BJ (cell line): ENCODE results near the gene MCC. TPM values are rescaled to one million over a fixed set of nuclear protein-coding genes. Genes with fewer than 3 reads are reported as not detected.
"Not testable (repeated sequence)": the region's sequence is repeated elsewhere in the genome, so short reads cannot be mapped to it uniquely, and the experiment has no call there.

ENCODE experiments used
- CTCF ChIA-PET: fragments of 350-600 bp; formaldehyde crosslinking; extraction: SDS; loops from one replicate; lab custom pipeline; 2021; ENCODE audit warnings: antibody characterized with exemption, inconsistent platforms; lab: Yijun Ruan, JAX
- POLR2A ChIA-PET: fragments of 300-600 bp; sonication (Branson Sonifier 250); formaldehyde crosslinking; extraction: SDS; loops from one replicate; lab custom pipeline; 2021; ENCODE audit warnings: antibody characterized with exemption; lab: Charles Lee
- DNase-seq: peaks from one replicate; pipeline ENCODE4 v3.0.0-alpha.2; 2011; ENCODE audit warnings: low read depth
- H3K27me3 ChIP-seq: 2 replicates; pipeline ENCODE4 v1.6.0; 2011; ENCODE audit warnings: low read length; ENCODE audit not compliant: control insufficient read depth, insufficient read depth
- H3K36me3 ChIP-seq: 2 replicates; pipeline ENCODE4 v1.5.1; 2011; ENCODE audit warnings: low read length; ENCODE audit not compliant: control insufficient read depth, insufficient read depth
- H3K4me3 ChIP-seq: 2 replicates; pipeline ENCODE4 v1.5.1; 2011; ENCODE audit warnings: low read depth, mild to moderate bottlenecking, control low read depth, low read length
- polyA plus RNA-seq: library from polyadenylated mRNA; depleted of rRNA; stranded (reverse); fragments of >200 nt; gene quantifications from 2 replicates; pipeline ENCODE4 v1.2.3, GENCODE V29; 2011
- TF ChIP-seq, protein P1 (sequence below): IDR thresholded peaks from 2 replicates; pipeline ENCODE4 v1.5.1; 2011; ENCODE audit warnings: low read depth, mild to moderate bottlenecking, control low read depth, inconsistent platforms, low read length, moderate library complexity; ENCODE audit not compliant: insufficient read depth

The MCC gene
- polyA plus RNA-seq, 1 experiment: 2.3 TPM

DNA sequence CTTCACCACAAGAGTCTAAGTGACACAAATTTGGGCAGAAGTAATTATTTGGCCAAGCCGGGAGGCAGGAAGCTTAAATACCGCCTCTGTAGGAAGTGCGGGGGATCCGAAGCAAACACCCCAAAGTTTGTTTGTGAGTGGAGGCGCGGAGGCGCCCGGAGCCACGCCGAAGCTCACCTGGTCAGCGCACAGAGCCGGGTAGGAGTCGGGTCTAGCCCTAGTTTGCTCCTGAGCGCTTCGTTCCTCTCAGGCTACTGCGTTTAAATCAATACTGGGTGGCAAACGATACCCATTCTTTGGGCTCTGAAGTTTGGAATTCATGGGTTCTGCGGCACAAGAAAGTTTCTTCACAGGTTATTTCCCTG lies 855 bp downstream of the MCC start:
- CTCF ChIA-PET: interaction anchor here (1.9 kb wide), 1 partner anchor 13 kb away, joined by 7 read pairs; no protein-coding TSS in a partner anchor
- DNase-seq: no peak
- TF ChIP-seq, protein P1, sequence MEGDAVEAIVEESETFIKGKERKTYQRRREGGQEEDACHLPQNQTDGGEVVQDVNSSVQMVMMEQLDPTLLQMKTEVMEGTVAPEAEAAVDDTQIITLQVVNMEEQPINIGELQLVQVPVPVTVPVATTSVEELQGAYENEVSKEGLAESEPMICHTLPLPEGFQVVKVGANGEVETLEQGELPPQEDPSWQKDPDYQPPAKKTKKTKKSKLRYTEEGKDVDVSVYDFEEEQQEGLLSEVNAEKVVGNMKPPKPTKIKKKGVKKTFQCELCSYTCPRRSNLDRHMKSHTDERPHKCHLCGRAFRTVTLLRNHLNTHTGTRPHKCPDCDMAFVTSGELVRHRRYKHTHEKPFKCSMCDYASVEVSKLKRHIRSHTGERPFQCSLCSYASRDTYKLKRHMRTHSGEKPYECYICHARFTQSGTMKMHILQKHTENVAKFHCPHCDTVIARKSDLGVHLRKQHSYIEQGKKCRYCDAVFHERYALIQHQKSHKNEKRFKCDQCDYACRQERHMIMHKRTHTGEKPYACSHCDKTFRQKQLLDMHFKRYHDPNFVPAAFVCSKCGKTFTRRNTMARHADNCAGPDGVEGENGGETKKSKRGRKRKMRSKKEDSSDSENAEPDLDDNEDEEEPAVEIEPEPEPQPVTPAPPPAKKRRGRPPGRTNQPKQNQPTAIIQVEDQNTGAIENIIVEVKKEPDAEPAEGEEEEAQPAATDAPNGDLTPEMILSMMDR: no peak

DNA sequence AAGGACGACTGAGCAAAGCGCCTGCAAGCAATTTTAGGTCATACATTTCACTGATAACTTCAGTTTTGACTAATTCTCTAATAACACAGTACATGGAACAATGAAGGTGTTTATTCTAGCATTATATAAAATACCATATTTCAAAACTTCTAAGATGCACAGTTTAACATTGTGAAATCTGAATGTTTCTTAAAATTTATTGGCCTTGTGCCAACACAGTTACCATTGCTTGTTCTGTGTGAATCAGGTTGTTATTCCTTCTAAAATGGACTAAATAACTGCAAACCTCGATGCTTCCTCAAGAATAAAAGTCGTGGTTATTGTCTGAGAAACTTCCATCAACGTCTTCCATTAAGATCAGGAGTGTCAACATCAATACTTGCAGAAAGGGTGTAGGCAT lies 8.0 kb downstream of the MCC start:
- CTCF ChIA-PET: no interaction called here
- TF ChIP-seq, protein P1: no peak
- POLR2A ChIA-PET: no interaction called here
- Histone ChIP-seq H3K4me3 (no peak overlapping the region), H3K36me3 (no peaks in the 10 kb centered on the region), H3K27me3 (no peaks in the 10 kb centered on the region)
- no peak for DNase-seq

More for the DNA sequence above, 855 bp downstream of the MCC start:
- H3K4me3 ChIP-seq: peak overlapping the region; percentile 60
- H3K27me3 ChIP-seq: no peaks in the 10 kb centered on the region; the same call in 1 of the 2 replicates
- POLR2A ChIA-PET: no interaction called here
- H3K36me3 ChIP-seq: no peaks in the 10 kb centered on the region

- Histone ChIP-seq H3K27me3 (no peaks in the 10 kb centered on the region), H3K4me3 (no peak overlapping the region), H3K36me3 (no peaks in the 10 kb centered on the region)
- ChIA-PET CTCF (no interaction called here), POLR2A (no interaction called here)
- DNase-seq: no peak
- TF ChIP-seq, protein P1: no peak
Measured at GRCh38 chr5:113478691-113479090, 9.6 kb downstream of the MCC start.

GRCh38 chr5:113474100-113474728 lies 14.0 kb downstream of the MCC start:
- POLR2A ChIA-PET: no interaction called here
- no peak for DNase-seq
- CTCF ChIA-PET: interaction anchor here (0.8 to 2.8 kb wide), 2 partner anchors 14 to 26 kb away, joined by 4 to 7 read pairs; partner anchors contain the start of gene MCC
- TF ChIP-seq, protein P1: no peak
- Histone ChIP-seq H3K27me3 (no peaks in the 10 kb centered on the region), H3K36me3 (no peaks in the 10 kb centered on the region), H3K4me3 (no peak overlapping the region)

GRCh38 chr5:113463032-113463431 lies 25.2 kb downstream of the MCC start:
- H3K27me3 ChIP-seq: no peaks in the 10 kb centered on the region
- TF ChIP-seq, protein P1: no peak
- no peaks in the 10 kb centered on the region for H3K36me3 ChIP-seq
- DNase-seq: no peak
- POLR2A ChIA-PET: no interaction called here
- CTCF ChIA-PET: no interaction called here
- no peak overlapping the region for H3K4me3 ChIP-seq

GRCh38 chr5:113457106-113457505 lies 31.1 kb downstream of the MCC start:
- H3K36me3 ChIP-seq, CTCF ChIA-PET, H3K27me3 ChIP-seq, POLR2A ChIA-PET, DNase-seq, H3K4me3 ChIP-seq: not testable (repeated sequence)
